NB4 (cell line): ENCODE measurements around the gene ARPC5L.

Source experiments
- CTCF ChIP-seq: IDR thresholded peaks from one replicate; pipeline ENCODE4 v1.5.1; 2012; ENCODE audit warnings: low read depth, low read length
- MAX ChIP-seq: IDR thresholded peaks from 2 replicates; pipeline ENCODE4 v1.6.1; 2011; ENCODE audit warnings: low read depth, low read length
- MYC ChIP-seq: IDR thresholded peaks from 2 replicates; pipeline ENCODE4 v1.6.1; 2011; ENCODE audit warnings: low read depth, low read length
- POLR2A ChIP-seq: IDR thresholded peaks from 2 replicates; pipeline ENCODE4 v1.6.1; 2011; ENCODE audit warnings: mild to moderate bottlenecking; ENCODE audit not compliant: insufficient read length; ENCODE audit errors: extremely low read depth

GRCh38 chr9:124870723-124871122 lies 8.8 kb downstream of the ARPC5L start:
- TF ChIP-seq CTCF (no peak), POLR2A (no peak), MAX (no peak), MYC (no peak)
